Measurements from ENCODE around the gene NAA15. TPM values are rescaled to one million over a fixed set of nuclear protein-coding genes. Genes with fewer than 3 reads are reported as not detected.
A peak's percentile ranks its signal among the peaks of the same experiment; 100 is the strongest.

Gene NAA15
- polyA plus RNA-seq, 1 of the 3 experiments (the other 2 are of a cell fraction): 7.1 TPM

- TF ChIP-seq CTCF (IDR thresholded peaks at IDR 0.05) (no peak), GABPA (IDR thresholded peaks at IDR 0.05; ENCODE audit: low read depth) (no peak), EP300 (IDR thresholded peaks at IDR 0.05; ENCODE audit: borderline replicate concordance in 1 of 2, low read depth in 1 of 2, low read length in 1 of 2) (no peak), FOSL2 (IDR thresholded peaks at IDR 0.05; ENCODE audit: borderline replicate concordance, low read depth) (peak; percentile 58; the same call in 1 of the 2 replicates), REST (IDR thresholded peaks at IDR 0.05; ENCODE audit: low read depth, low read length) (no peak), PBX3 (IDR thresholded peaks at IDR 0.05) (peak; percentile 51), ZBTB33 (IDR thresholded peaks at IDR 0.05; ENCODE audit: borderline replicate concordance, low read depth) (no peak), TCF12 (IDR thresholded peaks at IDR 0.05) (no peak), YY1 (IDR thresholded peaks at IDR 0.05; ENCODE audit: low read depth) (no peak), RXRA (IDR thresholded peaks at IDR 0.05; ENCODE audit: borderline replicate concordance, low read depth) (no peak)
Observed at GRCh38 chr4:139267301-139267700, 34.0 kb upstream of the NAA15 start (continued).

- Histone ChIP-seq H3K9me2 (no peaks in the 10 kb centered on the region), H3K4me3 (ENCODE audit: low read depth in 2 of 2, low read length in 1 of 2) (no peak overlapping the region), H3F3A (replicated peaks; ENCODE audit: insufficient read depth) (peaks cover 10% of the 10 kb centered on the region), H3K27me3 (ENCODE audit: insufficient read depth) (no peaks in the 10 kb centered on the region), H3K9ac (no peak overlapping the region), H3K9me3 (no peaks in the 10 kb centered on the region), H3K79me2 (ENCODE audit: insufficient read depth) (no peaks in the 10 kb centered on the region), H3K4me2 (no peak overlapping the region), H3K4me1 (ENCODE audit: control insufficient read depth in 1 of 2, insufficient read depth in 2 of 2, low read depth in 1 of 2, low read length in 1 of 2) (peaks cover 0 to 7% of the 10 kb centered on the region in 2 experiments; a peak in 2 of 4 replicates), H3K27ac (ENCODE audit: low read depth in 2 of 2, low read length in 1 of 2) (no peak overlapping the region), H4K20me1 (ENCODE audit: insufficient read depth) (no peaks in the 10 kb centered on the region), H2AFZ (ENCODE audit: low read depth) (no peak overlapping the region), H3K36me3 (replicated peaks in 1 of 2; ENCODE audit: control insufficient read depth in 1 of 2, insufficient read depth in 2 of 2, low read length in 1 of 2) (no peaks in the 10 kb centered on the region)
- ChIA-PET POLR2A (no interaction called here), CTCF (no interaction called here)
- no peak for DNase-seq
- WGBS (ENCODE audit: low lambda C conversion rate): 86% methylated on average over 1 of the region's 1 CpG
- TF ChIP-seq EZH2phosphoT487 (IDR thresholded peaks at IDR 0.05; ENCODE audit: borderline replicate concordance, low read depth) (no peak), TCF12 (IDR thresholded peaks at IDR 0.05) (no peak), REST (IDR thresholded peaks at IDR 0.05; ENCODE audit: low read depth, low read length) (no peak), RXRA (IDR thresholded peaks at IDR 0.05; ENCODE audit: borderline replicate concordance, low read depth) (no peak), FOSL2 (IDR thresholded peaks at IDR 0.05; ENCODE audit: borderline replicate concordance, low read depth) (no peak), USF2 (IDR thresholded peaks at IDR 0.05; ENCODE audit: borderline replicate concordance, low read depth, low read length) (no peak), RAD21 (IDR thresholded peaks at IDR 0.05; ENCODE audit: low read length) (no peak), CHD2 (IDR thresholded peaks at IDR 0.05; ENCODE audit: low read length, partially characterized antibody) (no peak), JUND (IDR thresholded peaks at IDR 0.05) (no peak), MXI1 (IDR thresholded peaks at IDR 0.05; ENCODE audit: low read depth, low read length) (no peak), FOXJ3 (CRISPR knock-in tag; IDR thresholded peaks at IDR 0.05) (no peak)
Observed at GRCh38 chr4:139273835-139274234, 27.5 kb upstream of the NAA15 start.

All from SK-N-SH (cell line).